ENCODE data around the gene PKD1L1.

DNA sequence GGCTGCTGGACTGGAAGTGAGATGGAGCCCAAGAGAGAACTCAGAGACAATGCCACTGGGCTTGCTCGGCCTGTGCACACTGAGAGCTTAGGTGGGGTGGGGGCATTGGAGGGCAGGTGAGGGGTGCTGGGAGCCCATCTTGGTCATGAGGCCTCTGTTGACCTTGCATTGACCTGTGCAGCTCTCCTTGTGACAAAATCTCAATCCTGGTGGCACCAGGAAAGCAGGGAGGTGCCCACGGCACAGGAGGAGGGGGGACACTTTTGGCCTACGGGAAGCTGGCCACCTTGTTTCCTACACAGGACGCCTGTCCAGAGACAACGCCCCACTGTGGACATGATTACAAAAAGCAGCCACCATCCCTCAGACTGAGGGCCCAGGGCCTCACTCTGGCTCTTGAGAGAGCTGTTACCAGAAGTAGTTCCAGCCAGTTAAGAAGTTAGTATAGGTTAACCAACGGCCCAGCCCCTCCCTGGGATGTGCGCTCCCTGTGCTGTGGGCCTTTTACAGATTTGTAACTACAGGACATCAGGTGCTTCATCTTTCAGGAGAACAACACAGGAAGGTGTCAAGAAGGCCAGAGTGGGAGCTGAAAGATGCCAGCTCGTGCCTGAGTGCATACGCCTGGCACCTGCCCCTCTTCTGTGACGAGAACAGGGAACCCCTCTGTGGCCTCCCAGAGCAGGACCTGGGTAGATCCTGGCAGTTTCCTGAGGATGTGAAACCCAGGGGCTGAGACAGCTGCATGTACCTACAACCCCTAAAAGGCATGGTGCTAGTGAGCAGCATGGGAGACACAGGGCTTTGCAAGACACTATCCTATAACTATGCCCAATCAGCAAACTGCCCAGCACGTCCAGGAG, 10.3 kb downstream of the PKD1L1 start:
- TF ChIP-seq CEBPB (IDR thresholded peaks at IDR 0.05; ENCODE audit: low read depth) (no peak), POLR2A (IDR thresholded peaks at IDR 0.05; ENCODE audit: borderline replicate concordance, extremely low read depth, insufficient read depth, insufficient read length) (no peak), POLR2AphosphoS5 (IDR thresholded peaks at IDR 0.05; ENCODE audit: low read depth, low read length) (no peak), SP1 (IDR thresholded peaks at IDR 0.05; ENCODE audit: low read depth) (no peak), EZH2 (IDR thresholded peaks at IDR 0.05) (no peak), EGR1 (IDR thresholded peaks at IDR 0.05; ENCODE audit: low read depth) (no peak)
- TF ChIP-seq, protein P1, sequence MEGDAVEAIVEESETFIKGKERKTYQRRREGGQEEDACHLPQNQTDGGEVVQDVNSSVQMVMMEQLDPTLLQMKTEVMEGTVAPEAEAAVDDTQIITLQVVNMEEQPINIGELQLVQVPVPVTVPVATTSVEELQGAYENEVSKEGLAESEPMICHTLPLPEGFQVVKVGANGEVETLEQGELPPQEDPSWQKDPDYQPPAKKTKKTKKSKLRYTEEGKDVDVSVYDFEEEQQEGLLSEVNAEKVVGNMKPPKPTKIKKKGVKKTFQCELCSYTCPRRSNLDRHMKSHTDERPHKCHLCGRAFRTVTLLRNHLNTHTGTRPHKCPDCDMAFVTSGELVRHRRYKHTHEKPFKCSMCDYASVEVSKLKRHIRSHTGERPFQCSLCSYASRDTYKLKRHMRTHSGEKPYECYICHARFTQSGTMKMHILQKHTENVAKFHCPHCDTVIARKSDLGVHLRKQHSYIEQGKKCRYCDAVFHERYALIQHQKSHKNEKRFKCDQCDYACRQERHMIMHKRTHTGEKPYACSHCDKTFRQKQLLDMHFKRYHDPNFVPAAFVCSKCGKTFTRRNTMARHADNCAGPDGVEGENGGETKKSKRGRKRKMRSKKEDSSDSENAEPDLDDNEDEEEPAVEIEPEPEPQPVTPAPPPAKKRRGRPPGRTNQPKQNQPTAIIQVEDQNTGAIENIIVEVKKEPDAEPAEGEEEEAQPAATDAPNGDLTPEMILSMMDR (IDR thresholded peaks at IDR 0.05 in 2 of 3, conservative IDR thresholded peaks at IDR 0.05 in 1 of 3; ENCODE audit: borderline replicate concordance in 1 of 3, insufficient read depth in 1 of 3, low read depth in 2 of 3, low read length in 2 of 3) = no peak

Measured in HCT116 (cell line).